Activated T-helper 1 cell treated with anti-CD3 and anti-CD28 coated beads, Interleukin-2, amount 50 U/mL, for 16 hours (primary cell): ENCODE results near the gene UNC13A.

Experiments
- DNase-seq, 2 donors: peaks; one replicate each; pipeline ENCODE4 v3.0.0-alpha.2; 2020; ENCODE audit warnings: low read depth in 1 of 2, low spot score in 1 of 2

The UNC13A gene

GRCh38 chr19:17627161-17627560, 61.0 kb downstream of the UNC13A start:
- no peak for DNase-seq

DNA sequence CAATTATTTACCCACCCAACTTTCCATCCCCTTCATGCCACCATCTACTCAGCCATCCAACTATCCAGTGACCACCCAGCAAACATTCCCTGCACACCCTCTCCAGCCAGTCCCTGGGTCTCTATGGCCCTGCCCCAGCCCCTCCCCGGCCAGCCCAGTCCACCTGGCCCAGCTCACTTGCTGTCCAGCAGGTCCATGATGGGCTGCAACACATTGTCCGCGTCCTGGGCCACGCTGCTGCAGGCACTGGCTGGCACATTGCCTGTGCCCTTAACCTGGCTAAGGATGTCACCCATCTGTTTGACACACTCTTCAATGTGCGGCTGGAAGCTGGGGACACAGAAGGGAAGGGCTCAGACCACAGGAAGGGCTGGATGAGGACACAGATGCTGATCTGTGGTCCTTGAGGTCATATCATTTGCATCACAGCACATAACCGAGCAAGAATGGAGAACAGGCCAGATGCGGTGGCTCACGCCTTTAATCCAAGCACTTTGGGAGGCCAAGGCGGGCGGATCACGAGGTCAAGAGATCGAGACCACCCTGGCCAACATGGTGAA, 61.6 kb downstream of the UNC13A start:
- no peak for DNase-seq

DNA sequence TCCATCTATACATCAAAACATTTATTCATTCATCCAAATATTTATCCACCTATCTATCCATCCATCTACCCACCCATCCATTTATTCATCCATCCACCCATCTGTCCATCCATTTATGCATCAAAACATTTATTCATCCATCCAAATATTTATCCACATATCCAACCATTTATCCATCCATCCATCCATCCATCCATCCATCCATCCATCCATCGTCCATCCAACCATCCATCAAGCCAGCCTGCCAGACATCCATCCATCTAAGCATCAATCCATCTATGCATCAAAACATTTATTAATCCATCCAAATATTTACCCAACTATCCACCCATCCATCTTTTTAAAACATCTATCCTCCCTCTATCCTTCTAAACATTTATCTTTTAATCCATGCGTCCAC, 62.2 kb downstream of the UNC13A start:
- no peak for DNase-seq

GRCh38 chr19:17625043-17625442, 63.1 kb downstream of the UNC13A start:
- DNase-seq = no peak

DNA sequence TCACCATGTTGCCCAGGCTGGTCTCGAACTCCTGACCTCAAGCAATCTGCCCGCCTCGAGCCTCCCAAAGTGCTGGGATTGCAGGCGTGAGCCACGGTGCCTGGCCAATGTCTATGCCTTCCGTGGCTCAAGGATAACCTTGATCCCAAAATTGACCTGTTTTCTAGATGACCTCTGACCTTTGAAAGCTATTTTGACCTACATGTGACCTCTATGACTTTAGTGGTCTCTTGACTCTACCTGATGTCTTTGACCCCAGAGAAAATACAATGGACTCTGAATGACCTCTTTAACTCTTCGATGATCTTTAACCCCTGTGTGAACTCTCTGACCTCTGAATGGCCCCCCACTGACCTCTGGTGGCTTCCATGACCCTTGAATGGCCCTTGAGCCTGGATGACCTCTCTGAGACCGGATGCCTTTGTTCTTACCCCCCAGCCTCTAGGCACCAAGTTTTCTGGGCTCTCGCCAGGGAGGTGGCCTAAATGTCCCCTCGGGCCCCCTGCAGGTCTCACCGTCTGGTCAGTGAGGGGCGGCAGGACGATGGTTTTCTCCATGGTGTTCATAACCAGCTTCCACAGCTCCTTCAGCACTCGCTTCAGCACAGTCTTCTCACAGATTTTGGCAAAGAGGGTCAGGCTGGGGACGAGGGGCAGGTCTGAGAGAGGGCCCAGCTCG, 63.7 kb downstream of the UNC13A start:
- DNase-seq = no peak

DNA sequence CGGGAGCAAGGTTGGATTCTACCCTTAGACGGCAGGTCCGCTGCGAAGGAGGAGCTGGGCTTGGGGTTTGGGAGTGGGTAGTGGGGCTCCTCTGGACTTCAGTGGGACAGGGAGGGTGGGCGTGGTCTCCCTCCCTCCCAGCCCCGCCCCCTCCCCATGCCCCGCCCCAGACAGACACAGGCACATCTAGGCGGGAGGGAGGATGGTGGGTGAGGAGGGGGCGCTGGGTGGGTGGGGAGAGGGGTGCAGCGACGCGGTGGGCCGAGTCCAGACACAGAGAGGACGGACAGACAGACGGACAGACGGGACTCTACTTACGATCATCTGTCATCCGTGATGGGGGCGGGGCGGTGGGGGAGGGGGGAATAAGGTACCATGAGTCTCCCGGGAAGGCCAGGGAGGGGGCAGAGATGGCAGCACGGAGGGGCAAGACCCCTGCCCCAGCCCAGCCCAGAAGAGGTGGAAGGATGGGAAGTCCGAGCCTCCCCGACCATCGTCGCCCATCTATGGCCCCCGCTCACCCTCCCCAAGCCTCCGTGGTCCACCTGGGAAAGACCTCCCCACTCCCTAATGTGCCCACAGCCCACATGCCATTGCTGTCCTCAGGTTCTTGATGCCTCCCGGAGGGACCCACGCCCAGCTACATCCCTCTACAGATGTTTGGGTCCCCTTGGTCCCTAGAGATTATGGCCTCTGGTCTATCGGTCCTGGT, 64.8 kb downstream of the UNC13A start:
- DNase-seq = no peak

GRCh38 chr19:17620696-17621095, 67.5 kb downstream of the UNC13A start:
- DNase-seq = no peak

GRCh38 chr19:17618936-17619335, 69.2 kb downstream of the UNC13A start:
- no peak for DNase-seq

DNA sequence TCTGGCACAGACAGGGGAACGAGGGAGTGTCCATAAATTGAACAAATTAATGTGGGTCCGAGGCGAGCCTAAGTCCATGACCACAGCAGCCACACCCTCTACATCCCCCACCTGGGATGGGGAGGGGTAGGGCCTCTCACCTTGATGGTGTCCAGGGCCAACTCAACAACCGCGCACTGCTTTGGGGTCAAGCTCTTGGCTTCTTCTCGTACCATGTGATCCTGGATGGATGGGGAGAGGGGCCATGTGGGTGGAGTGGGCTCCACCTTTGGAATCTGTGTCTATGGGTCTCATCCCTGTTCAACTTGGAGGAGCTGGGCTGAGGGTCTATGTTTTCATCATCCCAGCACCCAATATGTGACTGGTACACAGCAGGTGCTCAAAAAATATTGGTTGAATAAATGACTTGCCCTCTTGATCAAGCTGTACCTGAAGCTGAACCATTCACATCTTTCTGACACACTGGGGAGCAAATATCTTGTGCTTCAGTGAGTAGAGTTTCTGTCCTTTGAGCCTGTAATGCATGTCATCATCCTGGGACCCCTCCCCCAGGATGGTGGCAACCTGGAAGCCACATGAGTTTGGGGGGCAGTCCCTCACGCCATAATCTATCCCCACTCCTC, 69.8 kb downstream of the UNC13A start:
- DNase-seq = no peak

- no peak for DNase-seq
These were observed 70.4 kb downstream of the UNC13A start for GRCh38 chr19:17617807-17618192.

- DNase-seq = no peak
These were observed 71.0 kb downstream of the UNC13A start for GRCh38 chr19:17616961-17617806.

GRCh38 chr19:17616686-17616960, 71.5 kb downstream of the UNC13A start:
- DNase-seq = no peak

DNA sequence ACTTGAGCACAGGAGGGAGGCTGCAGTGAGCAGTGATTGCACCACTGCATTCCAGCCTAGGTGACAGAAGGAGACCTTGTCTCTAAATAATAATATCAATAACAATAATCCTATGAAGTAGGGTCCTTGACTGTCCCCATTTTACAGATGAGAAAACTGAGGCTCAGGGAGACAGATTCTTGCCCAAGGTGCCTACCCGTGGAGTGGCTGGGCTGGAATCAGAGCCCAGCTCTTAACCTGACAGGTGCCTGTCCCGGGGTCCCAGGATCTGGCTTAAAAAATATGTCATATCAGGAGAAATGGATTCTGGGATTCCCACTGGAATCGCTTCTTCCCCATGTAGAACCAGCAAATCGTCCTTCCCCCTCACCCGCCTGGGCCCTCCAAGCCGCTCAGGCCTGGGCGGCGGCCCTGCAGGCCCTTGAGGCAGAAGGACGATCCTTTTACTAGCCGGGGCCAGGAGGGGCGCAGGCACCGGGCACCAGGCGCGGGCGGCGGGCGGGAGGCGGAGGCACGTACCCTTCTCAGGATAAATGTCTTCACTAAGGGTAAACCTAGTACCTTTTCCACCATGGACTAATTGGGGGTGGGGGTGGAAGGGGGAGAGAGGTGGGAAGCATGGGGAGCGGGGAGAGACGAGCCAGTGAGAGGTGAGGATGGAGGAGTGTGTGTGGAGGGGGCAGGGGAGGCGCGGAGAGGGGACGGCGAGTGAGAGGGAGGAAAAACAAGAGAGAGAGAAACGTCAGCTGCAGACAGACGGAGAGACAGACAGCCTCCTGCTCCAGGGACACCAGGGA, 72.1 kb downstream of the UNC13A start:
- no peak for DNase-seq

- no peak for DNase-seq
These were observed 73.7 kb downstream of the UNC13A start for GRCh38 chr19:17614476-17614875.

DNA sequence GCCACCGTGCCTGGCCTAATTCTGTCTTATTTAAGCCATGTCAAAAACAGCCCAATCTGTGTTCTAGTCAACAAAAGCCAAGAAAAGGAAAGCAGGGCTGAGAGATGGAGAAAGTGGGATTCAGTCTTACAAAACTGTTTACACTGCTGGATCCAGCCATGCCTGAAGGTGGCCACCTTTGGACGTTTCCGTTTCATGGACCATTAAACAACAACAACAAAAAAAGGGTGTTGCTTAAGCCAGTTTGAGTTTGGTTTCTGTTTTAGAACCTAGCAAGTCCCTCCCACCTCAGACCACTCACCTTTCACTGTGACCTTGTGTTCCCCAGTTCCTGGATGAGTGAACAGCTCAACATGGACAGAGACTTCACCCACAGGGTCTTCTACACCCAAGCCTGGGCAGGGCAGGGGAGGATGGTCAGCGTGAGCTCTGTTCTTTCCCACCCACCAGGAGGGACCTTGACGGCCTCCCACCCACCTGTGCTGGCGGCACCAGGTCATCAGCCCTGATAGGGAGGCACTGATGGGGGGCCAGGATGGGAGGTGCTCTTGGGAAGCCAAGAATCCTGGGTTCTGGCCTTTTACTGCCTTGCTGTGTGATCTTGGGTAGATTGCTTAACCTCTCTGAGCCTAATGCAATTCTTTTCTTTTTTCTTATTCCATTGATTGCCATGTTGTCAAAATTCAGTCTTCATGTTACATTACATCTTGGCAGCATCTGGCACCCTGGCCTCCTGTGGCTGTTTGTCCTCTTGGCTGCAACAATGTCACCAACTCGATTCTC, 76.5 kb downstream of the UNC13A start:
- no peak for DNase-seq

GRCh38 chr19:17610384-17610783, 77.8 kb downstream of the UNC13A start:
- no peak for DNase-seq

DNA sequence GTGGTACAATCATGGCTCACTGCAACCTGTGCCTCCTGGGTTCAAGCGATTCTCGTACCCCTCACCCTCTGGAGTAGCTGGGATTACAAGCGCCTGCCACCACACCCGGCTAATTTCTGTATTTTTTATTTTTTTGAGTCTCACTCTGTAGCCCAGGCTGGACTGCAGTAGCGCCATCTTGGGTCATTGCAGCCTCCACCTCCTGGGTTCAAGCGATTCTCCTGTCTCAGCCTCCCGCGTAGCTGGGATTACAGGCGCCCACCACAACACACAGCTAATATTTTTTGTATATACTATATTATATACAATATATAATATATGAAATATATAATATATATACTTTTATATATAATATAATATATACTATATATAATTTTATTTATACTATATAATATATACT, 80.2 kb downstream of the UNC13A start:
- DNase-seq = no peak

GRCh38 chr19:17606590-17607185, 81.5 kb downstream of the UNC13A start:
- DNase-seq = no peak

DNA sequence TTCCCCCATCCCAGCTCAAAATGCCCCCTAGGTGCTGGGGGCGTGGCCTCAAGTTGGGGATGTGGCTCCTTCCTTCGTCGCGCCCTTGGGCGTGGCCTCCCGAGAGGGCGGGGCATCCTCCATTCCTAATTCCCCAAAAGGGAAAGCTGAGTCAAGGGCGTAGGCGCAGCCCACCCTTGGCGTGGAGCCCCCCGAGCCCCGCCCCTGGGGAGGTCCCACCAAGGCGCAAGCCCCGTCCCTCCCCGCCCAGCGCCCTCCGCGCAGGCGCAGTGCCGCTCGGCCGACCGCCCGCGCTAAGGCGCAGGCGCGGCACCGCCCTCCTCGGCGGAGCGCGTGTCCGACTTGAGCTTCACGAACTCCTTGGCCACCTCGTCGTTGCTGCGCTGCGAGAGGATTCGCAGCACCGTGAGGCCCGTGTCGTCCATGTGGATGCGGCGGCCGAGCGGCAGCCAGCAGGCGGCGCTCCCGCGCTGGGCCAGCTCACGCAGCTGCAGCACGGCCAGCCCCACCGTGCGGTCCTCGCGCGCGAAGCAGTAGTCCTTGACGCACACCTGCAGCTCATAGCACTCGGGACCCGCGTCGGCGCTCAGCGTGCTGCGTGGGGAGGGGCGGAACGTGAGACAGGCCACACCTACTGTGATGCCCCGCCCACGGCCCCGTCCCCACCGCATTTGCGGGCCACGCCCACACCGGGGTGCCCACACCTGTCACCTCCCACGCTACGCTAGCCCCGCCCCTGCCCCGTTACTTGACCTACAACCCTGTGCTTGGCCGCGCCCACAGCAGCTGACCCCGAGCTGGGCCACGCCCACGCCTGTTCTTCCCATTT, 82.2 kb downstream of the UNC13A start:
- DNase-seq = peak; percentile 58 to 72
